Keratinocyte (primary cell): ENCODE measurements around the gene NAALADL2.

Source experiments
- EZH2 ChIP-seq: IDR thresholded peaks from one replicate; pipeline ENCODE4 v1.6.1; 2012; ENCODE audit warnings: inconsistent platforms, mild to moderate bottlenecking, low read length, moderate library complexity
- TF ChIP-seq, protein P1 (sequence below), 3 experiments: IDR thresholded peaks in 1 of 3; conservative IDR thresholded peaks in 1 of 3; optimal IDR thresholded peaks in 1 of 3; 2 replicates in 2 of 3; 3 replicates in 1 of 3; pipeline versions ENCODE3 to v1.5.1; 2011; ENCODE audit warnings: low read length in 3 of 3, mild to moderate bottlenecking in 3 of 3, moderate library complexity in 2 of 3, control low read depth in 1 of 3, inconsistent platforms in 1 of 3; ENCODE audit not compliant: insufficient read depth in 2 of 3; ENCODE audit errors: extremely low read depth in 1 of 3

DNA sequence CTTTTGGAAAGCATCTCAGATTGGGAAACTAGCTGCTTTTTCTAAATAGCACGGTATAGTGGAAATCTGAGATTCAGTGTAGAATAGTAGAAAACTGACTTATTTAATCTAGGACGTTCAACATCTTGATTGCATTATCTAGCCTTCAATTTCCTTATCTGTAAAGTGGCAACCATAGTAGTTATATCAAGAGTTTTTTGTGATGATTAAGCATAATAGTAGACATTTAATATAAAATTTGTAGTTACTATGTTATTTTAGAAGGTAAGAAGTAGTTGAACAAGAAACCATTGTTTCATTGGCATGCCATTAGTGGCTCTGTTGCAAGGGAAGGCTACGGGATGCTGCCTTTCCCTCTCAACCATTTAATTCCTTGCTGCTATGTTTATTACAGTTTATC lies 367.3 kb downstream of the NAALADL2 start:
- TF ChIP-seq, protein P1, sequence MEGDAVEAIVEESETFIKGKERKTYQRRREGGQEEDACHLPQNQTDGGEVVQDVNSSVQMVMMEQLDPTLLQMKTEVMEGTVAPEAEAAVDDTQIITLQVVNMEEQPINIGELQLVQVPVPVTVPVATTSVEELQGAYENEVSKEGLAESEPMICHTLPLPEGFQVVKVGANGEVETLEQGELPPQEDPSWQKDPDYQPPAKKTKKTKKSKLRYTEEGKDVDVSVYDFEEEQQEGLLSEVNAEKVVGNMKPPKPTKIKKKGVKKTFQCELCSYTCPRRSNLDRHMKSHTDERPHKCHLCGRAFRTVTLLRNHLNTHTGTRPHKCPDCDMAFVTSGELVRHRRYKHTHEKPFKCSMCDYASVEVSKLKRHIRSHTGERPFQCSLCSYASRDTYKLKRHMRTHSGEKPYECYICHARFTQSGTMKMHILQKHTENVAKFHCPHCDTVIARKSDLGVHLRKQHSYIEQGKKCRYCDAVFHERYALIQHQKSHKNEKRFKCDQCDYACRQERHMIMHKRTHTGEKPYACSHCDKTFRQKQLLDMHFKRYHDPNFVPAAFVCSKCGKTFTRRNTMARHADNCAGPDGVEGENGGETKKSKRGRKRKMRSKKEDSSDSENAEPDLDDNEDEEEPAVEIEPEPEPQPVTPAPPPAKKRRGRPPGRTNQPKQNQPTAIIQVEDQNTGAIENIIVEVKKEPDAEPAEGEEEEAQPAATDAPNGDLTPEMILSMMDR (optimal IDR thresholded peaks at IDR 0.05 in 1 of 3, IDR thresholded peaks at IDR 0.05 in 1 of 3, conservative IDR thresholded peaks at IDR 0.05 in 1 of 3; ENCODE audit: extremely low read depth in 1 of 3, insufficient read depth in 2 of 3, low read length in 3 of 3): no peak
- TF ChIP-seq EZH2: no peak
